ENCODE measurements around the gene OLFML3.

The OLFML3 gene

DNA sequence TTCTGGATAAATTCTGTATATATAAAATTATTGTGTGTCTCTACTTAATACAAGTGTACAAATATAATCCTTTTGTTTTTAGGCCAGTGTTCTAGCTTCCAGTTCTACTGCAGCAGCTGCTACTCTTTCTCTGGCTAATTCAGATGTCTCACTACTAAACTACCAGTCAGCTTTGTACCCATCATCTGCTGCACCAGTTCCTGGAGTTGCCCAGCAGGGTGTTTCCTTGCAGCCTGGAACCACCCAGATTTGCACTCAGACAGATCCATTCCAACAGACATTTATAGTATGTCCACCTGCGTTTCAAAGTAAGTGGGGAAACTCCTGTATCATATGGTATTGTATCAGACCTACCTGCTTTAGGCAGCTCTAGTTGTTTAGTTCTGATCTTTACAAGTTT lies 21.3 kb upstream of the OLFML3 start:
- Histone ChIP-seq H3K9me3 (ENCODE audit: severe bottlenecking) (no peaks in the 10 kb centered on the region), H3K4me1 (ENCODE audit: insufficient read depth, poor library complexity, severe bottlenecking) (no peaks in the 10 kb centered on the region), H3K4me3 (ENCODE audit: severe bottlenecking) (no peak overlapping the region), H3K27me3 (ENCODE audit: insufficient read depth, poor library complexity, severe bottlenecking) (no peaks in the 10 kb centered on the region), H3K27ac (ENCODE audit: poor library complexity, severe bottlenecking) (no peak overlapping the region), H3K36me3 (ENCODE audit: low read depth) (peaks cover 71% of the 10 kb centered on the region)
- TF ChIP-seq, protein P1, sequence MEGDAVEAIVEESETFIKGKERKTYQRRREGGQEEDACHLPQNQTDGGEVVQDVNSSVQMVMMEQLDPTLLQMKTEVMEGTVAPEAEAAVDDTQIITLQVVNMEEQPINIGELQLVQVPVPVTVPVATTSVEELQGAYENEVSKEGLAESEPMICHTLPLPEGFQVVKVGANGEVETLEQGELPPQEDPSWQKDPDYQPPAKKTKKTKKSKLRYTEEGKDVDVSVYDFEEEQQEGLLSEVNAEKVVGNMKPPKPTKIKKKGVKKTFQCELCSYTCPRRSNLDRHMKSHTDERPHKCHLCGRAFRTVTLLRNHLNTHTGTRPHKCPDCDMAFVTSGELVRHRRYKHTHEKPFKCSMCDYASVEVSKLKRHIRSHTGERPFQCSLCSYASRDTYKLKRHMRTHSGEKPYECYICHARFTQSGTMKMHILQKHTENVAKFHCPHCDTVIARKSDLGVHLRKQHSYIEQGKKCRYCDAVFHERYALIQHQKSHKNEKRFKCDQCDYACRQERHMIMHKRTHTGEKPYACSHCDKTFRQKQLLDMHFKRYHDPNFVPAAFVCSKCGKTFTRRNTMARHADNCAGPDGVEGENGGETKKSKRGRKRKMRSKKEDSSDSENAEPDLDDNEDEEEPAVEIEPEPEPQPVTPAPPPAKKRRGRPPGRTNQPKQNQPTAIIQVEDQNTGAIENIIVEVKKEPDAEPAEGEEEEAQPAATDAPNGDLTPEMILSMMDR (IDR thresholded peaks at IDR 0.05; ENCODE audit: poor library complexity, severe bottlenecking): no peak
- no peak for DNase-seq (ENCODE audit: low spot score)
- ATAC-seq (ENCODE audit: low read depth): no peak

DNA sequence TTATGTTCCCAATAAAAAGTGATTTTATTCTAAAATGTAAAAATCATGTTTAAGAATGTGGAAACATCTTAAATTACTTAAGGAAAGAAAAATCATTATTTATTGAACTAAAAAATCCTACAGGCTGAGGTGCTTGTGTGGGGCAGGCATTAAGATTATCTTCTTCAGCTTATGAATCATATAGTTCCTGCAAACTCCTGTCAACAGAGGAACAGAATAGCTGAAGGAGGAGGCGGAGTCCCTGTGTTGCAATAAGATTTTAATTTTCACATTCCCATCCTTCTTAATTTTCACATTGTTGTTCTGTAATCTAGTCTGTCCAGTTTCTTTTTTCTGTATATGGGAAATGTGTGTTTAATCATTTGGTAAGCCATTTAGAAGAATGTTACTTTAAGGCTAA lies 20.6 kb upstream of the OLFML3 start:
- Histone ChIP-seq H3K4me3 (ENCODE audit: severe bottlenecking) (no peak overlapping the region), H3K27ac (ENCODE audit: poor library complexity, severe bottlenecking) (no peak overlapping the region), H3K27me3 (ENCODE audit: insufficient read depth, poor library complexity, severe bottlenecking) (no peaks in the 10 kb centered on the region), H3K36me3 (ENCODE audit: low read depth) (peaks cover 71% of the 10 kb centered on the region), H3K4me1 (ENCODE audit: insufficient read depth, poor library complexity, severe bottlenecking) (no peaks in the 10 kb centered on the region), H3K9me3 (ENCODE audit: severe bottlenecking) (no peaks in the 10 kb centered on the region)
- TF ChIP-seq, protein P1 (IDR thresholded peaks at IDR 0.05; ENCODE audit: poor library complexity, severe bottlenecking): no peak
- ATAC-seq (ENCODE audit: low read depth): no peak
- no peak for DNase-seq (ENCODE audit: low spot score)

DNA sequence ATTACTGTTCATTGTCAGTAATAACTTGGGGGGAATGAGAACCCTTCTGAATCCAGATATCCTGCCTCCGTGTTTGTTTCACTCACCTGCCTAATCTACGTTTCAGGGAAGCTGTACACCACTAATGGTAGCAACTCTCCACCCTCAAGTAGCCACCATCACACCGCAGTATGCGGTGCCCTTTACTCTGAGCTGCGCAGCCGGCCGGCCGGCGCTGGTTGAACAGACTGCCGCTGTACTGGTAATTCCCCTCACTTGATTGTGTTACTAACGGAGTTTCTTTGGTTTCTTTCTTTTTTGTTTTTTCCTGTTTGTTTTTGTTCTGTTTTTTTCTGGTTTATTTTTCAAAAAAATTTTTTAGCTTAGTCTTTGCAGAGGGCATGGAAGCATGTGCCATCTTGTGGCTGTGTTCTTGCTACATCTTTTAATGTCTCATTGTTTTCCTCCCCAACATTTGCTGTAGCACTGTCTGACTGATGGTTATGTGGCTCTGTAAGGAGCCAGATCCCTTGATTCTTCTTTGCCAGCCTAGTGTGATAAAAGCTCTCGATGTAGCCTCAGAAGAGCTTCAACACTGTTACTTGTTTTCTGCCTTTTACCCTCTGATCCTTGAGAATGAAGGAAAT lies 15.9 kb upstream of the OLFML3 start:
- TF ChIP-seq, protein P1 (IDR thresholded peaks at IDR 0.05; ENCODE audit: poor library complexity, severe bottlenecking): no peak
- Histone ChIP-seq H3K4me3 (ENCODE audit: severe bottlenecking) (no peak overlapping the region), H3K27ac (ENCODE audit: poor library complexity, severe bottlenecking) (no peak overlapping the region), H3K36me3 (ENCODE audit: low read depth) (peaks cover 73% of the 10 kb centered on the region), H3K9me3 (ENCODE audit: severe bottlenecking) (no peaks in the 10 kb centered on the region), H3K4me1 (ENCODE audit: insufficient read depth, poor library complexity, severe bottlenecking) (no peaks in the 10 kb centered on the region), H3K27me3 (ENCODE audit: insufficient read depth, poor library complexity, severe bottlenecking) (no peaks in the 10 kb centered on the region)
- DNase-seq (ENCODE audit: low spot score) (no peak), ATAC-seq (ENCODE audit: low read depth) (no peak)

GRCh38 chr1:113965703-113966412 lies 13.4 kb upstream of the OLFML3 start:
- peaks cover 87% of the 10 kb centered on the region for H3K36me3 ChIP-seq (ENCODE audit: low read depth)
- no peak for ATAC-seq (ENCODE audit: low read depth)

More at GRCh38 chr1:113965703-113966412, 13.4 kb upstream of the OLFML3 start:
- DNase-seq (ENCODE audit: low spot score): no peak
- Histone ChIP-seq H3K4me3 (ENCODE audit: severe bottlenecking) (no peak overlapping the region), H3K27ac (ENCODE audit: poor library complexity, severe bottlenecking) (no peak overlapping the region), H3K4me1 (ENCODE audit: insufficient read depth, poor library complexity, severe bottlenecking) (no peaks in the 10 kb centered on the region), H3K27me3 (ENCODE audit: insufficient read depth, poor library complexity, severe bottlenecking) (no peaks in the 10 kb centered on the region), H3K9me3 (ENCODE audit: severe bottlenecking) (no peaks in the 10 kb centered on the region)
- TF ChIP-seq, protein P1 (IDR thresholded peaks at IDR 0.05; ENCODE audit: poor library complexity, severe bottlenecking): no peak
